HCT116 (cell line): ENCODE results near the gene DOC2A. TPM values are rescaled to one million over a fixed set of nuclear protein-coding genes. Genes with fewer than 3 reads are reported as not detected.

Experiments used
- ATAC-seq: fragments of 200-7000 bp; cut with Tn5 transposase; 2 replicates; pipeline ENCODE4 v1.9.1; 2020; ENCODE audit warnings: mild to moderate bottlenecking, moderate library complexity
- BruUV-seq: library from RNA; stranded (reverse); fragments of 400-500 nt; replicated peaks from 2 replicates; lab custom pipeline; 2021; lab: Mats Ljungman, UMichigan
- CTCF ChIA-PET: fragments of 300-600 bp; sonication (Branson Sonifier 250); formaldehyde crosslinking; loops from one replicate; lab custom pipeline; 2021; ENCODE audit warnings: antibody characterized with exemption; lab: Charles Lee
- POLR2A ChIA-PET: fragments of 300-600, 350-600 bp; sonication (Branson Sonifier 250); formaldehyde crosslinking; loops from one replicate; lab custom pipeline; 2021; ENCODE audit warnings: antibody characterized with exemption; lab: Charles Lee
- RAD21 ChIA-PET, 2 experiments: fragments of 300-600 bp; sonication (Branson Sonifier 250); formaldehyde crosslinking; loops; one replicate each; lab custom pipeline; 2023; ENCODE audit warnings: low total read pairs in 2 of 2; ENCODE audit not compliant: uncharacterized antibody in 2 of 2, unreplicated experiment in 2 of 2, low non-redundant PET in 1 of 2; lab: Charles Lee
- DNase-seq: peaks from one replicate; pipeline ENCODE4 v3.0.0-alpha.2; 2010; ENCODE audit warnings: low read depth, low spot score
- H2AFZ ChIP-seq: fragments of 200-600 bp; shearing (Covaris generic), sonication (generic); 2 replicates; pipeline ENCODE4 v1.6.1; 2017; ENCODE audit warnings: low read depth, mixed run types, mixed read lengths, antibody characterized with exemption, low read length; ENCODE audit not compliant: poor library complexity, severe bottlenecking
- H3K27ac ChIP-seq: 2 replicates; pipeline ENCODE4 v1.5.1; 2012; ENCODE audit warnings: low read depth, low read length
- H3K27me3 ChIP-seq: fragments of 200-600 bp; sonication (generic); 2 replicates; pipeline ENCODE4 v1.6.1; 2016; ENCODE audit warnings: mixed run types, low read length, mixed read lengths; ENCODE audit not compliant: insufficient read depth
- H3K36me3 ChIP-seq, 2 experiments: fragments of 200-500 bp in 1 of 2; fragments of 200-600 bp in 1 of 2; sonication (Bioruptor generic) in 1 of 2; sonication (generic) in 1 of 2; 2 replicates each; pipeline versions ENCODE4 v1.5.1 to v1.6.1; 2014 to 2016; ENCODE audit warnings: low read length in 2 of 2, inconsistent platforms in 1 of 2, mixed read lengths in 1 of 2, mixed run types in 1 of 2; ENCODE audit not compliant: insufficient read depth in 2 of 2, control insufficient read depth in 1 of 2
- H3K4me1 ChIP-seq, 2 experiments: fragments of 200-600 bp in 1 of 2; sonication (generic) in 1 of 2; 2 replicates each; pipeline versions ENCODE4 v1.5.1 to v1.6.1; 2012 to 2017; ENCODE audit warnings: low read length in 2 of 2, inconsistent platforms in 1 of 2, mild to moderate bottlenecking in 1 of 2, mixed read lengths in 1 of 2, mixed run types in 1 of 2, moderate library complexity in 1 of 2; ENCODE audit not compliant: insufficient read depth in 2 of 2, control insufficient read depth in 1 of 2
- H3K4me2 ChIP-seq: fragments of 200-600 bp; sonication (generic); 2 replicates; pipeline ENCODE4 v1.6.1; 2017; ENCODE audit warnings: mixed run types, low read length, mixed read lengths
- H3K4me3 ChIP-seq, 2 experiments: fragments of 200-600 bp in 1 of 2; sonication (generic) in 1 of 2; replicated peaks in 1 of 2; 2 replicates each; pipeline ENCODE4 v1.5.1; 2011 to 2016; ENCODE audit warnings: low read length in 2 of 2, control low read depth in 1 of 2, low read depth in 1 of 2, mild to moderate bottlenecking in 1 of 2, mixed read lengths in 1 of 2, mixed run types in 1 of 2
- H3K79me2 ChIP-seq: fragments of 200-600 bp; sonication (generic); 2 replicates; pipeline ENCODE4 v1.6.1; 2017; ENCODE audit warnings: mild to moderate bottlenecking, mixed run types, low read length, moderate library complexity, mixed read lengths; ENCODE audit not compliant: insufficient read depth
- H3K9ac ChIP-seq: fragments of 200-600 bp; sonication (generic); 2 replicates; pipeline ENCODE4 v1.6.1; 2016; ENCODE audit warnings: low read length, mixed read lengths
- H3K9me2 ChIP-seq: fragments of 200-600 bp; sonication (generic), shearing (Covaris generic); 2 replicates; pipeline ENCODE4 v1.6.1; 2017; ENCODE audit warnings: mixed run types, mild to moderate bottlenecking, moderate library complexity; ENCODE audit not compliant: insufficient read depth
- H3K9me3 ChIP-seq, 2 experiments: fragments of 200-500 bp in 1 of 2; fragments of 200-600 bp in 1 of 2; sonication (Bioruptor generic) in 1 of 2; sonication (generic) in 1 of 2; 2 replicates each; pipeline ENCODE4 v1.6.1; 2014 to 2017; ENCODE audit warnings: low read length in 2 of 2, mixed read lengths in 2 of 2, inconsistent platforms in 1 of 2, low read depth in 1 of 2, mild to moderate bottlenecking in 1 of 2, mixed run types in 1 of 2, moderate library complexity in 1 of 2; ENCODE audit not compliant: control insufficient read depth in 1 of 2, insufficient read depth in 1 of 2
- H4K20me1 ChIP-seq: fragments of 200-600 bp; sonication (generic), shearing (Covaris generic); 2 replicates; pipeline ENCODE4 v1.6.1; 2017; ENCODE audit warnings: mixed run types, mild to moderate bottlenecking, moderate library complexity; ENCODE audit not compliant: insufficient read depth
- CBX3 ChIP-seq: IDR thresholded peaks from 2 replicates; pipeline ENCODE4 v1.6.1; 2012; ENCODE audit warnings: low read depth
- EZH2phosphoT487 ChIP-seq: fragments of 200-600 bp; IDR thresholded peaks from 2 replicates; pipeline ENCODE4 v1.6.1; 2018; ENCODE audit warnings: antibody characterized with exemption, borderline replicate concordance
- FOSL1 ChIP-seq: IDR thresholded peaks from 2 replicates; pipeline ENCODE4 v1.6.1; 2012; ENCODE audit warnings: low read depth
- MAX ChIP-seq: IDR thresholded peaks from 2 replicates; pipeline ENCODE4 v1.6.1; 2012
- POLR2A ChIP-seq: IDR thresholded peaks from 2 replicates; pipeline ENCODE4 v1.7.0; 2011; ENCODE audit warnings: borderline replicate concordance; ENCODE audit not compliant: insufficient read depth, insufficient read length; ENCODE audit errors: extremely low read depth
- REST ChIP-seq: IDR thresholded peaks from 2 replicates; pipeline ENCODE4 v1.6.1; 2012; ENCODE audit warnings: low read depth
- SRF ChIP-seq: IDR thresholded peaks from 2 replicates; pipeline ENCODE4 v1.6.1; 2012; ENCODE audit warnings: low read depth
- ZFX ChIP-seq: fragments of 450-650 bp; IDR thresholded peaks from 2 replicates; pipeline ENCODE4 v1.6.1; 2017
- intact Hi-C: fragments of 100-400 bp; cut with micrococcal nuclease; formaldehyde crosslinking; loops from 2 replicates; pipeline ENCODE4 v1.10.0; 2022
- total RNA-seq: library from RNA; stranded (reverse); gene quantifications from one replicate; pipeline ENCODE4 v1.2.1, GENCODE V29; 2021; ENCODE audit not compliant: unreplicated experiment

The DOC2A gene
- total RNA-seq, 1 experiment from 2014 or later, result 17.3 TPM

GRCh38 chr16:29985271-29985811 lies 25.5 kb downstream of the DOC2A start:
- POLR2A ChIA-PET, result interaction anchor here (2.0 kb wide), 1 partner anchor 12 kb away, joined by 9 read pairs; the partner anchor contains the start of gene TAOK2
- no peak for DNase-seq
- H3K36me3 ChIP-seq, result peaks cover 58 to 61% of the 10 kb centered on the region in 2 experiments
- no peaks in the 10 kb centered on the region for H4K20me1 ChIP-seq
- H3K9ac ChIP-seq, result no peak overlapping the region
- TF ChIP-seq MAX (no peak), FOSL1 (no peak), ZFX (no peak), POLR2A (no peak), REST (no peak), CBX3 (no peak), SRF (no peak), EZH2phosphoT487 (no peak)
- BruUV-seq, result no TSS peak
- ATAC-seq, result no peak
- H3K79me2 ChIP-seq, result peaks cover 8% of the 10 kb centered on the region; the same call in 1 of the 2 replicates
- intact Hi-C loops, result no loop called here
- H3K4me3 ChIP-seq, result no peak overlapping the region
- CTCF ChIA-PET, result no interaction called here
- no peak overlapping the region for H2AFZ ChIP-seq
- no peaks in the 10 kb centered on the region for H3K9me3 ChIP-seq
- H3K27ac ChIP-seq, result no peak overlapping the region
- H3K9me2 ChIP-seq, result no peaks in the 10 kb centered on the region
- H3K27me3 ChIP-seq, result no peaks in the 10 kb centered on the region
- no peak overlapping the region for H3K4me2 ChIP-seq
- H3K4me1 ChIP-seq, result no peaks in the 10 kb centered on the region
- RAD21 ChIA-PET, result no interaction called here
